ENCODE data around the gene TIGD6. TPM values are rescaled to one million over a fixed set of nuclear protein-coding genes. Genes with fewer than 3 reads are reported as not detected.
"Not testable (repeated sequence)": the region's sequence is repeated elsewhere in the genome, so short reads cannot be mapped to it uniquely, and the experiment has no call there.

The TIGD6 gene
- polyA plus RNA-seq, 12 donors, result 2.1 to 4.4 (median 2.5) TPM; not detected in 2

DNA sequence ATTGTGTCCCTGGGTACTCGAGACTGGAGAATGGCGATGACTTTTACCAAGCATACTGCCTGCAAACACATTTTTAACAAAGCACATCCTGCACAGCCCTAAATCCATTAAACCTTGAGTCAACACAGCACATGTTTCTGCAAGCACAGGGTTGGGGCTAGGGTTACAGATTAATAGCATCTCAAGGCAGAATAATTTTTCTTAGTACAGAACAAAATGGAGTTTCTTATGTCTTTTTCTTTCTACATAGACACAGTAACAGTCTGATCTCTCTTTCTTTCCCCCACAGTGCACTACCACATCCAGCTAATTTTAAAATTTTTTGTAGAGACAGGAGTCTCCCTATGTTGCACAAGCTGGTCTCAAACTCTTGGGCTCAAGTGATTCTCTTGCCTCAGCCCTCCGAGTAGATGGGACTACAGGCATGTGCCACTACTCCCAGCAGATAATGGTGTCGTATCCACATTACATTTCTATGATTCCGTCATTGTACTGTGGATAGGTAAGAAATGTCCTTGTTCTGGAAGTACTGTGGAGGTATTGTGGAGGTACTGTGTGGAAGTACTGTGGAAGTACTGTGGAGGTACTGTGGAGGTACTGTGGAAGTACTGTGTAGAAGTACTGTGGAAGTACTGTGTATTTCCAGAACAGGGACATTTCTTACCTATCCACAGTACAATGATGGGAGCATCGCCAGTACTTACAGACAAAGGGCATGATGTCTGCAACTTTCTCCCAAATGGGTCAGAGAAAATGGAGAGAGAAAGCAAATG is 57.1 kb downstream of the TIGD6 start:
- not testable (repeated sequence) for DNase-seq

Other genes starting within 250 kb of the TIGD6 start
- gene PDE6A, start 55.9 kb downstream of the TIGD6 start, polyA plus RNA-seq (ENCODE audit: insufficient read length in 12 of 12), result under 1 TPM in 8 of 12 donors, not detected in 4; 0.04 to 0.12 (median 0.07) TPM
- gene SLC26A2, start 39.9 kb downstream of the TIGD6 start, polyA plus RNA-seq (ENCODE audit: insufficient read length in 12 of 12), result 10 to 100 TPM in 8 of 12 donors, 1 to 10 TPM in 3, not detected in 1; 8.7 to 81.0 (median 11.9) TPM
- gene HMGXB3, start 85 bp upstream of the TIGD6 start, polyA plus RNA-seq (ENCODE audit: insufficient read length in 12 of 12), result 10 to 100 TPM in 11 of 12 donors, not detected in 1; 12.0 to 32.2 (median 16.3) TPM
- gene CSF1R, start 85.9 kb upstream of the TIGD6 start, polyA plus RNA-seq (ENCODE audit: insufficient read length in 12 of 12), result 10 to 100 TPM in 11 of 12 donors, not detected in 1; 17.0 to 41.1 (median 24.6) TPM
- gene PDGFRB, start 155.2 kb upstream of the TIGD6 start, polyA plus RNA-seq (ENCODE audit: insufficient read length in 12 of 12), result 100 to 1,000 TPM in 11 of 12 donors, not detected in 1; 106 to 161 (median 136) TPM
- gene CDX1, start 166.1 kb upstream of the TIGD6 start, polyA plus RNA-seq (ENCODE audit: insufficient read length in 12 of 12), result 10 to 100 TPM in 1 of 12 donors, under 1 TPM in 4, not detected in 7; 0.20 to 47.4 (median 0.69) TPM
- gene SLC6A7, start 189.4 kb upstream of the TIGD6 start, polyA plus RNA-seq (ENCODE audit: insufficient read length in 12 of 12), result 1 to 10 TPM in 2 of 12 donors, under 1 TPM in 8, not detected in 2; 0.20 to 1.9 (median 0.52) TPM

Measured in muscle of arm (tissue), 12 donors.